Measurements from ENCODE around the gene MLN.

GRCh38 chr6:33834401-33835392 lies 30.9 kb upstream of the MLN start:
- TF ChIP-seq, protein P1, sequence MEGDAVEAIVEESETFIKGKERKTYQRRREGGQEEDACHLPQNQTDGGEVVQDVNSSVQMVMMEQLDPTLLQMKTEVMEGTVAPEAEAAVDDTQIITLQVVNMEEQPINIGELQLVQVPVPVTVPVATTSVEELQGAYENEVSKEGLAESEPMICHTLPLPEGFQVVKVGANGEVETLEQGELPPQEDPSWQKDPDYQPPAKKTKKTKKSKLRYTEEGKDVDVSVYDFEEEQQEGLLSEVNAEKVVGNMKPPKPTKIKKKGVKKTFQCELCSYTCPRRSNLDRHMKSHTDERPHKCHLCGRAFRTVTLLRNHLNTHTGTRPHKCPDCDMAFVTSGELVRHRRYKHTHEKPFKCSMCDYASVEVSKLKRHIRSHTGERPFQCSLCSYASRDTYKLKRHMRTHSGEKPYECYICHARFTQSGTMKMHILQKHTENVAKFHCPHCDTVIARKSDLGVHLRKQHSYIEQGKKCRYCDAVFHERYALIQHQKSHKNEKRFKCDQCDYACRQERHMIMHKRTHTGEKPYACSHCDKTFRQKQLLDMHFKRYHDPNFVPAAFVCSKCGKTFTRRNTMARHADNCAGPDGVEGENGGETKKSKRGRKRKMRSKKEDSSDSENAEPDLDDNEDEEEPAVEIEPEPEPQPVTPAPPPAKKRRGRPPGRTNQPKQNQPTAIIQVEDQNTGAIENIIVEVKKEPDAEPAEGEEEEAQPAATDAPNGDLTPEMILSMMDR (IDR thresholded peaks at IDR 0.05; ENCODE audit: low read depth, low read length, poor library complexity, severe bottlenecking) = no peak
- no peak for TF ChIP-seq EZH2phosphoT487 (IDR thresholded peaks at IDR 0.05; ENCODE audit: borderline replicate concordance, low read length)
